ENCODE data around the gene PEX16.

PEX16 gene

GRCh38 chr11:45894555-45895247, 23.0 kb downstream of the PEX16 start:
- TF ChIP-seq, protein P1, sequence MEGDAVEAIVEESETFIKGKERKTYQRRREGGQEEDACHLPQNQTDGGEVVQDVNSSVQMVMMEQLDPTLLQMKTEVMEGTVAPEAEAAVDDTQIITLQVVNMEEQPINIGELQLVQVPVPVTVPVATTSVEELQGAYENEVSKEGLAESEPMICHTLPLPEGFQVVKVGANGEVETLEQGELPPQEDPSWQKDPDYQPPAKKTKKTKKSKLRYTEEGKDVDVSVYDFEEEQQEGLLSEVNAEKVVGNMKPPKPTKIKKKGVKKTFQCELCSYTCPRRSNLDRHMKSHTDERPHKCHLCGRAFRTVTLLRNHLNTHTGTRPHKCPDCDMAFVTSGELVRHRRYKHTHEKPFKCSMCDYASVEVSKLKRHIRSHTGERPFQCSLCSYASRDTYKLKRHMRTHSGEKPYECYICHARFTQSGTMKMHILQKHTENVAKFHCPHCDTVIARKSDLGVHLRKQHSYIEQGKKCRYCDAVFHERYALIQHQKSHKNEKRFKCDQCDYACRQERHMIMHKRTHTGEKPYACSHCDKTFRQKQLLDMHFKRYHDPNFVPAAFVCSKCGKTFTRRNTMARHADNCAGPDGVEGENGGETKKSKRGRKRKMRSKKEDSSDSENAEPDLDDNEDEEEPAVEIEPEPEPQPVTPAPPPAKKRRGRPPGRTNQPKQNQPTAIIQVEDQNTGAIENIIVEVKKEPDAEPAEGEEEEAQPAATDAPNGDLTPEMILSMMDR (IDR thresholded peaks at IDR 0.05; ENCODE audit: low read depth, low read length): no peak
- no peak for TF ChIP-seq MAX (IDR thresholded peaks at IDR 0.05; ENCODE audit: low read depth, low read length)
- no peak for TF ChIP-seq POLR2A (IDR thresholded peaks at IDR 0.05; ENCODE audit: extremely low read depth, insufficient read length)
- TF ChIP-seq MYC (IDR thresholded peaks at IDR 0.05; ENCODE audit: low read depth, low read length): no peak

DNA sequence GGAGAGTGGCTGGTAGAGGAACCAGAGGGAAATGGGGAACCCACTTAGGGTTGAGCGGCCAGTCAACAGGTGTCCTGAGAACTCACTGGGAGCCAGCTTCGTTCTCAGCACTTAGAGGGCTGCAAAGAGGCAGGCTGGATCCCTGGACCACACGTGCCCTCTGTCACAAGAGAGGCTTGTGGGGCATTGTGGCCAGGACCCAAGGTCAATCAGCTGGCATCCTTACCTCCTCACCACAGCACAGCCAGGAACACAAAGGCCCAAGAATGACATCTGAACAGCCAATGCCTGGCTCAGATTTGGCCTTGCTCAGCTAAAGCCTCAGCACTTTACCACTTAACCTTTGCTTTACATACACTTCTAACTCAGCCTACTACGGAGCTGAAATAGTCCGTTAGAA, 24.8 kb downstream of the PEX16 start:
- DNase-seq (ENCODE audit: low read depth): no peak
- TF ChIP-seq POLR2A (IDR thresholded peaks at IDR 0.05; ENCODE audit: extremely low read depth, insufficient read length) (no peak), MAX (IDR thresholded peaks at IDR 0.05; ENCODE audit: low read depth, low read length) (no peak), MYC (IDR thresholded peaks at IDR 0.05; ENCODE audit: low read depth, low read length) (no peak)
- TF ChIP-seq, protein P1 (IDR thresholded peaks at IDR 0.05; ENCODE audit: low read depth, low read length): no peak
- no peak overlapping the region for H3K4me3 ChIP-seq (ENCODE audit: low read depth, low read length)

More at GRCh38 chr11:45894555-45895247, 23.0 kb downstream of the PEX16 start:
- H3K4me3 ChIP-seq (ENCODE audit: low read depth, low read length): no peak overlapping the region
- no peak for DNase-seq (ENCODE audit: low read depth)

GRCh38 chr11:45890886-45891550, 26.7 kb downstream of the PEX16 start:
- TF ChIP-seq POLR2A (IDR thresholded peaks at IDR 0.05; ENCODE audit: extremely low read depth, insufficient read length) (no peak), MYC (IDR thresholded peaks at IDR 0.05; ENCODE audit: low read depth, low read length) (no peak)
- TF ChIP-seq, protein P1 (IDR thresholded peaks at IDR 0.05; ENCODE audit: low read depth, low read length): no peak
- H3K4me3 ChIP-seq (ENCODE audit: low read depth, low read length): no peak overlapping the region
- no peak for DNase-seq (ENCODE audit: low read depth)

DNA sequence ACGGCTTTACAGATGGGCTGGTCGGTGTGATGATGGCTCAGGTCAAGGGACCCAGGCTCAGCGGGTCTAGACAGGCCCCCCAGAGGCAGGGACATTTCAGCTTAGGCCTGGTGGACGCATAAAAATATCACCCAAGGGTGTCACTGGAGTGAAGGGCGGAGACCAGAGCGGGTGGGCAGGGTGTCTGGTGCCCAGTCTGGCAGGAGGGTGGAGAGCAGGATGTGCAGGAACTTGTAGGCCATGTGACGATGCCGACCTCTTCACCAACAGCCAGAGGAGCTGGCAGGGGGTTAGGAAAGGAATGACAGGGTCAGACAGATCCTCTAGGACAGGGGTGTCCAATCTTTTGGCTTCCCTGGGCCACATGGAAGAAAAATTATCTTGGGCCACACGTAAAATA, 27.7 kb downstream of the PEX16 start:
- TF ChIP-seq MYC (IDR thresholded peaks at IDR 0.05; ENCODE audit: low read depth, low read length): no peak
- TF ChIP-seq POLR2A (IDR thresholded peaks at IDR 0.05; ENCODE audit: extremely low read depth, insufficient read length): no peak
- no peak for TF ChIP-seq MAX (IDR thresholded peaks at IDR 0.05; ENCODE audit: low read depth, low read length)
- TF ChIP-seq, protein P1 (IDR thresholded peaks at IDR 0.05; ENCODE audit: low read depth, low read length): no peak
- DNase-seq (ENCODE audit: low read depth): no peak
- no peak overlapping the region for H3K4me3 ChIP-seq (ENCODE audit: low read depth, low read length)

DNA sequence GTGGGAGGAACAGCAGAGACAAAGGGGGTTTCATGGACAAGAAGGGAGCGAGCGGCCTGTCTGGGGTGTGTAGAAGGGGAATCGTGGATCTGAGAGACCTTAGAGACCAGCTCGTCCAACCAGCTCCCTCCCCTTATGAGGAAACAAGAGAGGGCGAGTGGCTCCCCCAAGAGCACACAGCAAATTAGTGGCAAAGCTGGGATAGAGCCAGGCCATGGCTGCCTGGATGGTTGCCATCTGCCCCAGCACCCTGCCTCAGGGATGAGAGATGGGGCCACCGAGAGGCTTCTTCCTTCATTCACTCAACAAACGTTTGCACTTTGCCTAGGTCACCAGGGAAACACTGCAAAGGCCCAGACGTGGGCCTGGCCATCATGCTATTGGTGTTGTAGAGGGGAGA, 28.1 kb downstream of the PEX16 start:
- H3K4me3 ChIP-seq (ENCODE audit: low read depth, low read length): no peak overlapping the region
- TF ChIP-seq, protein P1 (IDR thresholded peaks at IDR 0.05; ENCODE audit: low read depth, low read length): no peak
- TF ChIP-seq MAX (IDR thresholded peaks at IDR 0.05; ENCODE audit: low read depth, low read length): no peak
- no peak for TF ChIP-seq MYC (IDR thresholded peaks at IDR 0.05; ENCODE audit: low read depth, low read length)
- no peak for TF ChIP-seq POLR2A (IDR thresholded peaks at IDR 0.05; ENCODE audit: extremely low read depth, insufficient read length)
- no peak for DNase-seq (ENCODE audit: low read depth)
